Mesothelial cell of epicardium (in vitro differentiated cells): Measurements from ENCODE around the gene FOXF1. TPM values are rescaled to one million over a fixed set of nuclear protein-coding genes. Genes with fewer than 3 reads are reported as not detected.

Experiments used
- DNase-seq, 2 experiments: peaks; one replicate each; pipeline ENCODE4 v3.0.0; 2021; ENCODE audit warnings: low spot score in 2 of 2; ENCODE audit not compliant: unreplicated experiment in 2 of 2
- H3K27ac Mint-ChIP-seq: 2 replicates; pipeline ENCODE4 v1.8.0; 2021; ENCODE audit warnings: mixed read lengths
- H3K27me3 Mint-ChIP-seq: 2 replicates; pipeline ENCODE4 v1.8.0; 2021; ENCODE audit warnings: low read depth, mixed read lengths
- H3K36me3 Mint-ChIP-seq: 2 replicates; pipeline ENCODE4 v1.8.0; 2021; ENCODE audit warnings: mixed read lengths
- H3K4me1 Mint-ChIP-seq: 2 replicates; pipeline ENCODE4 v1.8.0; 2021; ENCODE audit warnings: mixed read lengths
- H3K4me3 Mint-ChIP-seq: 2 replicates; pipeline ENCODE4 v1.8.0; 2021; ENCODE audit warnings: mild to moderate bottlenecking, moderate library complexity, mixed read lengths
- H3K9me3 Mint-ChIP-seq: 2 replicates; pipeline ENCODE4 v1.8.0; 2021; ENCODE audit warnings: mixed read lengths
- CTCF ChIP-seq: fragments of 200-600 bp; sonication (generic); IDR thresholded peaks from one replicate; pipeline ENCODE4 v1.5.0; 2021; ENCODE audit warnings: antibody characterized with exemption; ENCODE audit not compliant: unreplicated experiment
- total RNA-seq: library from RNA; stranded (reverse); gene quantifications from 3 replicates; pipeline ENCODE4 v1.2.1, GENCODE V29; 2021

The FOXF1 gene
- total RNA-seq, 1 donor from 2014 or later: 1.9 TPM

- Mint-ChIP-seq H3K9me3 (no peaks in the 10 kb centered on the region), H3K27ac (no peak overlapping the region), H3K36me3 (no peaks in the 10 kb centered on the region), H3K4me3 (no peak overlapping the region), H3K27me3 (peaks cover 97% of the 10 kb centered on the region), H3K4me1 (peaks cover 23% of the 10 kb centered on the region)
- no peak for DNase-seq
- TF ChIP-seq CTCF: no peak
Observed at GRCh38 chr16:86502856-86503748, 7.2 kb upstream of the FOXF1 start.

GRCh38 chr16:86503830-86504229 is 6.5 kb upstream of the FOXF1 start:
- H3K36me3 Mint-ChIP-seq: no peaks in the 10 kb centered on the region
- TF ChIP-seq CTCF: no peak
- H3K4me3 Mint-ChIP-seq: no peak overlapping the region
- no peak overlapping the region for H3K27ac Mint-ChIP-seq
- peaks cover 97% of the 10 kb centered on the region for H3K27me3 Mint-ChIP-seq
- H3K9me3 Mint-ChIP-seq: no peaks in the 10 kb centered on the region
- DNase-seq: no peak
- H3K4me1 Mint-ChIP-seq: peaks cover 21% of the 10 kb centered on the region

GRCh38 chr16:86504315-86505184 is 5.8 kb upstream of the FOXF1 start:
- no peaks in the 10 kb centered on the region for H3K36me3 Mint-ChIP-seq
- H3K27ac Mint-ChIP-seq: no peak overlapping the region
- no peak overlapping the region for H3K4me3 Mint-ChIP-seq
- no peak for DNase-seq
- H3K4me1 Mint-ChIP-seq: peaks cover 20% of the 10 kb centered on the region
- H3K9me3 Mint-ChIP-seq: no peaks in the 10 kb centered on the region
- no peak for TF ChIP-seq CTCF
- peaks cover 97% of the 10 kb centered on the region for H3K27me3 Mint-ChIP-seq

- Mint-ChIP-seq H3K9me3 (no peaks in the 10 kb centered on the region), H3K36me3 (no peaks in the 10 kb centered on the region), H3K27me3 (peaks cover 92% of the 10 kb centered on the region), H3K27ac (no peak overlapping the region), H3K4me1 (peaks cover 20% of the 10 kb centered on the region), H3K4me3 (peak overlapping the region; percentile 13)
- no peak for TF ChIP-seq CTCF
- no peak for DNase-seq
Observed at GRCh38 chr16:86505185-86505898, 5.0 kb upstream of the FOXF1 start.
